ENCODE measurements around the gene SLC5A5.
A peak's percentile ranks its signal among the peaks of the same experiment; 100 is the strongest.

Gene SLC5A5

DNA sequence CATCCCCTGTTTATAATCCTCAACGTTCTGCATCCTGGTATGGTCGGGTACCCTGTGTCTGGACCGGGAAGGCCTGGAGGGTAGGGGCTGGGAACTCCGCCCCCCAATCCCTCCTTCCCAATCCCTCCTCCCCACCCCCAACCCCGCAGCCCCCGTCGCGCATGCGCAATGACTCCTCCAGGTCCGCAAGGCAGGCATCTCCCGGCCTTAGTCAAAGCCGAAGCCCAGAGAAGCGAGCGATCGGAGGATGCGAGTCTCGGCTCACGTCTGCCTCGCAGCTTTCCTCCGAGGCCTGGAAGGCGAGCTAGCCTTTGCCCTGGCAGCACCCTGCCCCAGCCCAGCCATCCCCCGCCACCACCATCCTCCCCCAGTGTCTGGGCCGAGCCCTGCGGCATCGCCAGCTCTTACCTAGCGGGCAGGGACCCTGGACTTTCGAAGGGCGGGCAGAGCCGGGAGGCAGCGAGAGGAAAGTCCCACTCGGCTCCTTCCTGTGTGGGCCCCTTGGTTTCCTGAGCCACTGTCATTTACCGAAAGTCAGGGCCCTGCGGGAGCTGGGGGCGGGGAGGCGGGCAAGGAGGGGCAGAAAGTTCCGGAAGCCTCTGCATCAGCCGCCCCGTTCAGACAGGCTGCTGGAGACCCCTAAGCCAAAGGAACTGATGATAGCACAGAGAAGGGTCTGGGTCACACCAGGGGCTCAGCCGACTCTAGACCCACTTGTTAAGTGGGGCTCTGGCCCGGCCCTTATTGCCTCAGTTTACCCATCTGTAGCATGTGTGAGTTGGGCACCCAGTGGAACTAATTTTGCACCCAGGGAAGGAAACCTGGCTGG, 24.0 kb upstream of the SLC5A5 start, which contains the start of gene JAK3:
Gene JAK3, minus strand, starts transcription at position 445 of the 829 bp plus-strand sequence. CDS start 3,565 bp downstream, outside the sequence.
- H3K4me3 ChIP-seq (ENCODE audit: insufficient read length, low read depth), result peak within 1 kb of the TSS; percentile 19
- TF ChIP-seq SUZ12 (IDR thresholded peaks at IDR 0.05; ENCODE audit: extremely low read depth, insufficient read depth, insufficient read length), result no peak
- TF ChIP-seq ZNF274 (IDR thresholded peaks at IDR 0.05; ENCODE audit: low read depth, low read length), result no peak
- H3K9ac ChIP-seq (ENCODE audit: insufficient read length, low read depth), result peak within 1 kb of the TSS; percentile 75
- no peak for DNase-seq (ENCODE audit: low read depth, low spot score)
- H3K27me3 ChIP-seq (ENCODE audit: insufficient read depth, insufficient read length), result peaks cover 3% of the 10 kb centered on the region
- H3K36me3 ChIP-seq (ENCODE audit: insufficient read depth, insufficient read length, low read length), result no peaks in the 10 kb centered on the region
- no peaks in the 10 kb centered on the region for H3K9me3 ChIP-seq (ENCODE audit: insufficient read depth, low read length)
- peaks cover 15% of the 10 kb centered on the region for H3K4me1 ChIP-seq (ENCODE audit: insufficient read depth, insufficient read length)

DNA sequence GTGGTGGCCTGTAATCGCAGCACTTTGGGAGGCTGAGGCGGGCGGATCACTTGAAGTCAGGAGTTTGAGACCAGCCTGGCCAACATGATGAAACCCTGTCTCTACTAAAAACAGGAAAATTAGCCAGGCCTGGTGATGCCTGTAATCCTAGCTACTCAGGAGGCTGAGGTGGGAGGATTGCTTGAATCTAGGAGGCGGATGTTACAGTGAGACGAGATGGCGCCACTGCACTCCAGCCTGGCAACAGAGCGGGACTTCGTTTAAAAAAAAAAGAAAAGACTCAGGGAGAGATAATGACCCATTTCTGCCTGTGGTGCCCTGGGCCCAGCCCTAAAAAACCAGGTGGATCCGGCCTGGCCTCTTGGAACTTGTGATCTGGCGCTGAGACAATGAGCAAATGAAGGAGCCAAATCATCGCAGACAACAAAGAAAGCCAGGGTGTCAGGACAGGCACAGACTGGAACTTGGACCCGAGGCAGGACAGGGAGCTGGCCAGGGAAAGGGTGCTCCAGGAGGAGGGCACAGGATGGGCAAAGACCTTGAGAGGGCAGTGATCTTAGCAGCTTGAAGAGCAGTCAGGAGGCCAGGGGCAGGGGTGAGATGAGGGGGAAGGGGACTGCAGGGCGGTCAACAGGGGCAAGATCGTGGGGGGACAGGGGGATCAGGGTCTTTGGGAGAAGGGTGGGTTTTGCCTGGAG, 23.0 kb upstream of the SLC5A5 start:
- TF ChIP-seq SUZ12 (IDR thresholded peaks at IDR 0.05; ENCODE audit: extremely low read depth, insufficient read depth, insufficient read length) (no peak), ZNF274 (IDR thresholded peaks at IDR 0.05; ENCODE audit: low read depth, low read length) (no peak), YY1 (IDR thresholded peaks at IDR 0.05; ENCODE audit: insufficient read depth, insufficient read length) (no peak)
- no peaks in the 10 kb centered on the region for H3K9me3 ChIP-seq (ENCODE audit: insufficient read depth, low read length)
- H3K9ac ChIP-seq (ENCODE audit: insufficient read length, low read depth), result no peak overlapping the region
- DNase-seq (ENCODE audit: low read depth, low spot score), result no peak
- H3K4me3 ChIP-seq (ENCODE audit: insufficient read length, low read depth), result no peak overlapping the region
- no peaks in the 10 kb centered on the region for H3K27me3 ChIP-seq (ENCODE audit: insufficient read depth, insufficient read length)
- no peaks in the 10 kb centered on the region for H3K36me3 ChIP-seq (ENCODE audit: insufficient read depth, insufficient read length, low read length)
- peaks cover 11% of the 10 kb centered on the region for H3K4me1 ChIP-seq (ENCODE audit: insufficient read depth, insufficient read length)

DNA sequence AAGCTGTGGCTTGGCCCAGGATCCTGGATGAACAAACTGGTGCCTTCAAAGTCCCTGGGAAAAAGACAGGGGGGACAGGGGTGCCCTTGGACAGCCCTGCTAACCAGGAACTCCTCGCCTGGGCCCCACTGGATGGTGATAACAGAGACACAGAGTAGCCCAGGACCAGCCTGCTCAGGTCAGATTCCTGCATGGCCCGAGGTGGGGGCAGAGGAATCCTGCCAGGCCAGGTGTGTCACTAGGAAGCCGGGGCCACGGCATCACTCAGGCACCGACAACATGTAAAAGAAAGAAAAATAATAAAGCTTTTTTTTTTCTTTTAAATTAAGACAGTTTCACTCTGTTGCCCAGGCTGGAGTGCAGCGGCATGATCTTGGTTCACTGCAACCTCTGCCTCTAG, 17.7 kb upstream of the SLC5A5 start:
- Histone ChIP-seq H3K9me3 (ENCODE audit: insufficient read depth, low read length) (no peaks in the 10 kb centered on the region), H3K27me3 (ENCODE audit: insufficient read depth, insufficient read length) (peaks cover 3% of the 10 kb centered on the region), H3K4me3 (ENCODE audit: insufficient read length, low read depth) (no peak overlapping the region), H3K9ac (ENCODE audit: insufficient read length, low read depth) (no peak overlapping the region), H3K4me1 (ENCODE audit: insufficient read depth, insufficient read length) (peaks cover 4% of the 10 kb centered on the region), H3K36me3 (ENCODE audit: insufficient read depth, insufficient read length, low read length) (no peaks in the 10 kb centered on the region)
- DNase-seq (ENCODE audit: low read depth, low spot score), result no peak
- no peak for TF ChIP-seq ZNF274 (IDR thresholded peaks at IDR 0.05; ENCODE audit: low read depth, low read length)
- TF ChIP-seq SUZ12 (IDR thresholded peaks at IDR 0.05; ENCODE audit: extremely low read depth, insufficient read depth, insufficient read length), result no peak
- TF ChIP-seq YY1 (IDR thresholded peaks at IDR 0.05; ENCODE audit: insufficient read depth, insufficient read length), result no peak

DNA sequence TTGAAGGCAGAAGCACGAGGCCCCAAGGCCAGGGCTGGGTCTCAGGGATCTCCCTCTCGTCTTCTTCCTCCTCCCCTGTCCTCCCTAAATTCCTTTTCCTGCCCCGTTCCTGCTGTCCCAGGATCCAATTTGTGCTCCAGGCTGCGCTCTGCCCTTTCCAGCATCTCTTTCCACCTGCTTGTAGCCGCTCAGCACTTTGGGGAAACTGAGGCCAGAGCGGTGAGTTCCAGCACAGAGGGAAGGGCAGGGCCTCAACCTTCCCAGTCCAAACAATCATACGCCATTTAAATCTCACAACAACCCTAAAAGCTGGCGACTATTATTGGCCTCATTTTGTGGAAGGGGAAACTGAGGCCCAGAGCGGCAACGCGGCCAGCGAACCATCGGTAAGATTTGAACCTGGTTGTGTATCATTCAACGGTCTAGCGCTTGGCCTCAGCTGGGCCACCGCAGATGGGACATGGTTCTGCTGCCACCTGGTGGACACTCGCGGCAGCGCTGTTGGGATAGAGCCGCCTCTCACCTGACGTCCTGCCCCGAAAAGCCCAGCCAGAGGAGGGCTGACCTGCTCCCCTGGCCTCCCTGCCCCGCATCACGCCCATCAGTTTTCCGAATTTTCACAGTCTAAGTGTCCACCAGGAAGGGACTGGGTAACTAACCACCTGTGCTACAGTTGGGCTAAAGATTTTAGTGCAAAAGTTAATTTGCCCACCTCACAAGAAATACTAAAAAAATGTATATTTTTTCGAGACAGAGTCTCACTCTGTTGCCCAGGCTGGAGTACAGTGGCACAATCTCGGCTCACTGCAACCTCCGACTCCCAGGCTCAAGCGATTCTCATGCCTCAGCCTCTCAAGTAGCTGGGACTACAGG, 16.2 kb upstream of the SLC5A5 start:
- Histone ChIP-seq H3K9me3 (ENCODE audit: insufficient read depth, low read length) (no peaks in the 10 kb centered on the region), H3K27me3 (ENCODE audit: insufficient read depth, insufficient read length) (peaks cover 3% of the 10 kb centered on the region), H3K4me1 (ENCODE audit: insufficient read depth, insufficient read length) (peaks cover 2% of the 10 kb centered on the region), H3K36me3 (ENCODE audit: insufficient read depth, insufficient read length, low read length) (peaks cover 6% of the 10 kb centered on the region), H3K4me3 (ENCODE audit: insufficient read length, low read depth) (no peak overlapping the region), H3K9ac (ENCODE audit: insufficient read length, low read depth) (no peak overlapping the region)
- TF ChIP-seq SUZ12 (IDR thresholded peaks at IDR 0.05; ENCODE audit: extremely low read depth, insufficient read depth, insufficient read length) (no peak), ZNF274 (IDR thresholded peaks at IDR 0.05; ENCODE audit: low read depth, low read length) (no peak), YY1 (IDR thresholded peaks at IDR 0.05; ENCODE audit: insufficient read depth, insufficient read length) (no peak)
- DNase-seq (ENCODE audit: low read depth, low spot score), result no peak

DNA sequence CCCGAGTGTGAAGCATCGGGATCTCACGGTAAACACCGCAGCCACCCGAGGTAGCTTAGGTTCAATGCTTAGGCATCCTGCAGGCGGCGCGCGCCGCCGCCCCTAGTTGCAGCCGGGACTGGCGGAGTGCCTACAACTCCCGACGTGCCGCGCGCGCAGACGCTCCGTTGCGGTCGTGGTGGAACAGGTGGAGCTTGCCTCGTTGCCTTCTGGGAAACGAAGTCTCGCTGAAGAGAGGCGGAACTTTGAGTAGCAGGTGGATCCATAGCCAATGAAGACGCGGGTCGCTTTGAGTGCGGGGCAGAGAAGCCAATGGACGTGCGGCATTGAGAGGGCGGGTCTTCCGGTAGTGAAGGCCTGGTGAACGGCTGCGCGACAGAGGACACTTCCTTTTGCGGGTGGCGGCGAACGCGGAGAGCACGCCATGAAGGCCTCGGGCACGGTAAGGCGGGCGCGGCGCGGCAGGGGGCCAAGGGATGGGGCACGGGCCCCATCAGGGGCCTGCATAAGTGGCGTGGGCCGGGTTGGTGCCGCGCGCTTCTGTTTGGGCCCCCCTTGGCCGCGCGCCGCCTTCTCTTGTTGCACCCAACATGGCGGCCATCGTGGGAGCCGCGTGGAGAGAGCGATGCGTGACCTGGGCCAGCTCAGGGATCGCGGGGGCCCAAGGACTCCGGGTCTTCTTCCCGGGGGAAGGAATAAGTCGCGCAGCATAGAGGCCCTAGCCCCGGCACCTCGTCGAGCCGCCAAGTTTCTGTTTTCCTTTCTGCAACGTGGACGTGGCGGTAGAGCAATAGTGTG, 12.0 kb upstream of the SLC5A5 start, which contains the start of gene RPL18A:
Gene RPL18A, plus strand, starts transcription at position 378 of the 798 bp plus-strand sequence. Its CDS starts 47 bp downstream, at position 425.
- Histone ChIP-seq H3K36me3 (ENCODE audit: insufficient read depth, insufficient read length, low read length) (peaks cover 48% of the 10 kb centered on the region), H3K9ac (ENCODE audit: insufficient read length, low read depth) (peak within 1 kb of the TSS; percentile 100), H3K27me3 (ENCODE audit: insufficient read depth, insufficient read length) (peaks cover 3% of the 10 kb centered on the region), H3K4me1 (ENCODE audit: insufficient read depth, insufficient read length) (peaks cover 19% of the 10 kb centered on the region), H3K9me3 (ENCODE audit: insufficient read depth, low read length) (no peaks in the 10 kb centered on the region), H3K4me3 (ENCODE audit: insufficient read length, low read depth) (peak within 1 kb of the TSS; percentile 100)
- DNase-seq (ENCODE audit: low read depth, low spot score), result peak; percentile 100
- peak; percentile 61 for TF ChIP-seq YY1 (IDR thresholded peaks at IDR 0.05; ENCODE audit: insufficient read depth, insufficient read length)
- no peak for TF ChIP-seq SUZ12 (IDR thresholded peaks at IDR 0.05; ENCODE audit: extremely low read depth, insufficient read depth, insufficient read length)

DNA sequence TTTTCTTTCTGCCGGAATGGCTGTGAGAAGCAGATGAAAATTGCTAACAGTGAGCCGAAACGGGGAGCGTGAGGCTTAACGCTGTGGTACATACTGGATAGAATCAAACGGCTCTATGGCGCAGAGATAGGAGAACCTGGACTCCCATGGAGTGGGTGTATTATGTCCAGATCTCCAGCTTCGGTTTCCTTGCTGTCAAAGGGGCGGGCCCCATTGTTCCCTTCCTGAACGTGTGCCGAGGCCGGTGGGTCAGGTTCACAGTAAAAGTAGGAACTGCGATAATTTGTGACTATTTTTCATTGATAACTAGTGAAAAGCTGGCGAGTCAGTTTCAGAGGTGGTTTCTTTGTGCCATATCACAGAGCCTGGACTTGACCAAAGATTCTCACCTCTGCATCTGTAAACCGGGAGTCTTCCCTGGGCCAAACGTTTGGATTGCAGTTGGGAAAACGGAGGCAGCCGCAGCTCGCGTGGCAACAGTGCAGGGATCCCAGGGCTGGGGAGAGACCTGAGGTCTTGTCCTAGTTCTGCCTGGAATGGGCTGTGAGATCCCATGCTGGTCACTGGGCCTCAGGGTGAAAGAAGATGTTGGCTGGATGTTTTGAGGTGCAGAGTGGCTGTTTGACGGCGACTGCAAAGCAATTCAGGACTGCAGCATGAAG, 11.3 kb upstream of the SLC5A5 start:
- peaks cover 49% of the 10 kb centered on the region for H3K36me3 ChIP-seq (ENCODE audit: insufficient read depth, insufficient read length, low read length)

More for the DNA sequence above, 11.3 kb upstream of the SLC5A5 start:
- H3K4me1 ChIP-seq (ENCODE audit: insufficient read depth, insufficient read length), result peaks cover 19% of the 10 kb centered on the region
- peak overlapping the region; percentile 100 for H3K9ac ChIP-seq (ENCODE audit: insufficient read length, low read depth)
- peak overlapping the region; percentile 100 for H3K4me3 ChIP-seq (ENCODE audit: insufficient read length, low read depth)
- H3K27me3 ChIP-seq (ENCODE audit: insufficient read depth, insufficient read length), result no peaks in the 10 kb centered on the region
- H3K9me3 ChIP-seq (ENCODE audit: insufficient read depth, low read length), result no peaks in the 10 kb centered on the region
- TF ChIP-seq SUZ12 (IDR thresholded peaks at IDR 0.05; ENCODE audit: extremely low read depth, insufficient read depth, insufficient read length) (no peak), YY1 (IDR thresholded peaks at IDR 0.05; ENCODE audit: insufficient read depth, insufficient read length) (no peak), ZNF274 (IDR thresholded peaks at IDR 0.05; ENCODE audit: low read depth, low read length) (no peak)
- DNase-seq (ENCODE audit: low read depth, low spot score), result no peak
